ENCODE measurements around the gene TMEM218.

Gene TMEM218

GRCh38 chr11:125070699-125071254 is 40.6 kb downstream of the TMEM218 start:
- no peak for TF ChIP-seq YY1 (IDR thresholded peaks at IDR 0.05; ENCODE audit: insufficient read depth, insufficient read length)
- no peak for TF ChIP-seq ZNF274 (IDR thresholded peaks at IDR 0.05; ENCODE audit: low read depth, low read length)
- no peak for TF ChIP-seq SUZ12 (IDR thresholded peaks at IDR 0.05; ENCODE audit: extremely low read depth, insufficient read depth, insufficient read length)
- DNase-seq (ENCODE audit: low read depth, low spot score) = no peak
- Histone ChIP-seq H3K9ac (ENCODE audit: insufficient read length, low read depth) (no peak overlapping the region), H3K4me1 (ENCODE audit: insufficient read depth, insufficient read length) (peaks cover 9% of the 10 kb centered on the region), H3K9me3 (ENCODE audit: insufficient read depth, low read length) (no peaks in the 10 kb centered on the region), H3K36me3 (ENCODE audit: insufficient read depth, insufficient read length, low read length) (no peaks in the 10 kb centered on the region), H3K4me3 (ENCODE audit: insufficient read length, low read depth) (no peak overlapping the region), H3K27me3 (ENCODE audit: insufficient read depth, insufficient read length) (peaks cover 5% of the 10 kb centered on the region)

DNA sequence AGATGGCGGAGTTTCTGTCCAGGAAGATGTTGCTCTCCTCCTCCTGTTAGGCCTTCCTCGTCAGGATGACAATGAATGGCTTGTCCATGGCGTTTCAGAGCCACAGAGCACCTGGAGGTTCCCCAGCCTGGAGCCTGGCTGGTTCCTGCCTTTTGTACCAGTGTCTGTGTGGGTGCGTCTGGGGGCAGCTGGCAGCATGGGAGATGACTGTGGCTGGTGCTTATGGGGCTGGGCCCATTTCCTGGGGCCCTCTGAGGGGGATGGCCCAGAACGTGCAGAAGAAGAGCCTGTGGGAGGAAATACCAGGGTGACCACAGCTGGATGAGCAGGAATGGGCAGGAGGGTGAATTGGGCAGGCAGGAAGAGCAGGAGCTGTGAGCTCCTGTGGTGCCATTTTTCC is 41.6 kb downstream of the TMEM218 start:
- H3K9ac ChIP-seq (ENCODE audit: insufficient read length, low read depth) = no peak overlapping the region
- H3K4me3 ChIP-seq (ENCODE audit: insufficient read length, low read depth) = no peak overlapping the region
- peaks cover 10% of the 10 kb centered on the region for H3K27me3 ChIP-seq (ENCODE audit: insufficient read depth, insufficient read length)
- H3K4me1 ChIP-seq (ENCODE audit: insufficient read depth, insufficient read length) = peaks cover 5% of the 10 kb centered on the region
- no peak for DNase-seq (ENCODE audit: low read depth, low spot score)
- H3K9me3 ChIP-seq (ENCODE audit: insufficient read depth, low read length) = no peaks in the 10 kb centered on the region
- H3K36me3 ChIP-seq (ENCODE audit: insufficient read depth, insufficient read length, low read length) = no peaks in the 10 kb centered on the region
- TF ChIP-seq ZNF274 (IDR thresholded peaks at IDR 0.05; ENCODE audit: low read depth, low read length) (no peak), SUZ12 (IDR thresholded peaks at IDR 0.05; ENCODE audit: extremely low read depth, insufficient read depth, insufficient read length) (no peak), YY1 (IDR thresholded peaks at IDR 0.05; ENCODE audit: insufficient read depth, insufficient read length) (no peak)

DNA sequence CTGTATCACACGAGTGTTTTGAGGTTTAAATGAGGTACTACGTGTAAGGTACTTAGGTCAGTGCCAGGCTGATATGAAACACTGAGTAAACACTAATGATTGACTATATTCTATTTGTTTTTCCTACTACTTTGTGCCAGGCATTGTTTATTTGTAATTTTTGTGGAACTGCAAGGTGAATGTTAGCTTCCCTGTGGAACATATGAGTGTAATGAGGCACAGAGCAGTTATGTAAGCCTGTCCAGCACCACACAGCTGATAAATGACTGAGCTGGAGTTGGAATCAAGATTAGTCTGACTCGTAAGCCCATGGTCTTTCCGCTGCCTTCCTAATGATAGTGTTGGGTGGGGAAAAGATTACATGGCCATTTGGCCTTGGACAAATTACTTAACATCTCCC is 42.4 kb downstream of the TMEM218 start:
- Histone ChIP-seq H3K4me3 (ENCODE audit: insufficient read length, low read depth) (no peak overlapping the region), H3K4me1 (ENCODE audit: insufficient read depth, insufficient read length) (peaks cover 5% of the 10 kb centered on the region), H3K9me3 (ENCODE audit: insufficient read depth, low read length) (no peaks in the 10 kb centered on the region), H3K36me3 (ENCODE audit: insufficient read depth, insufficient read length, low read length) (no peaks in the 10 kb centered on the region), H3K27me3 (ENCODE audit: insufficient read depth, insufficient read length) (peaks cover 17% of the 10 kb centered on the region), H3K9ac (ENCODE audit: insufficient read length, low read depth) (no peak overlapping the region)
- DNase-seq (ENCODE audit: low read depth, low spot score) = no peak
- TF ChIP-seq YY1 (IDR thresholded peaks at IDR 0.05; ENCODE audit: insufficient read depth, insufficient read length) (no peak), SUZ12 (IDR thresholded peaks at IDR 0.05; ENCODE audit: extremely low read depth, insufficient read depth, insufficient read length) (no peak), ZNF274 (IDR thresholded peaks at IDR 0.05; ENCODE audit: low read depth, low read length) (no peak)

DNA sequence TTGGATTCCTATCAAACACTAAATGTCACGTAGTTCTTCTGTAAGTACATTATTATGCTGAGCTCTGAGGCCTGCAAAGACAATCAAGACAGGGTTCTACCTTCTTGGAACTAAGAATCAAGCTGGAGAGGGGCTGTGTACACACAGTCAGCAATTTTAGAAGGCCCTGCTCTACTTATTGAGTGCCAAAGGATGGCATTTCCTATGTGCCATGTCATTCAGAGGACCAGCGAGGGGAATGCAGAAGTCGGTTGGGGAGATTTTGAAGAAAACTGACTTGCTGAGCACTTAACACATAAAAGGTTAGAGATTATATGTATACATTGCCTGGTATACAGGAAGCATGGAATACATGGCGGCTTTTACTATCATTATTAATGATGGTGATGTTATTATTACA is 43.1 kb downstream of the TMEM218 start:
- TF ChIP-seq SUZ12 (IDR thresholded peaks at IDR 0.05; ENCODE audit: extremely low read depth, insufficient read depth, insufficient read length) (no peak), ZNF274 (IDR thresholded peaks at IDR 0.05; ENCODE audit: low read depth, low read length) (no peak), YY1 (IDR thresholded peaks at IDR 0.05; ENCODE audit: insufficient read depth, insufficient read length) (no peak)
- no peak for DNase-seq (ENCODE audit: low read depth, low spot score)
- Histone ChIP-seq H3K27me3 (ENCODE audit: insufficient read depth, insufficient read length) (peaks cover 23% of the 10 kb centered on the region), H3K9me3 (ENCODE audit: insufficient read depth, low read length) (no peaks in the 10 kb centered on the region), H3K36me3 (ENCODE audit: insufficient read depth, insufficient read length, low read length) (no peaks in the 10 kb centered on the region), H3K4me1 (ENCODE audit: insufficient read depth, insufficient read length) (peaks cover 5% of the 10 kb centered on the region), H3K4me3 (ENCODE audit: insufficient read length, low read depth) (no peak overlapping the region), H3K9ac (ENCODE audit: insufficient read length, low read depth) (no peak overlapping the region)

DNA sequence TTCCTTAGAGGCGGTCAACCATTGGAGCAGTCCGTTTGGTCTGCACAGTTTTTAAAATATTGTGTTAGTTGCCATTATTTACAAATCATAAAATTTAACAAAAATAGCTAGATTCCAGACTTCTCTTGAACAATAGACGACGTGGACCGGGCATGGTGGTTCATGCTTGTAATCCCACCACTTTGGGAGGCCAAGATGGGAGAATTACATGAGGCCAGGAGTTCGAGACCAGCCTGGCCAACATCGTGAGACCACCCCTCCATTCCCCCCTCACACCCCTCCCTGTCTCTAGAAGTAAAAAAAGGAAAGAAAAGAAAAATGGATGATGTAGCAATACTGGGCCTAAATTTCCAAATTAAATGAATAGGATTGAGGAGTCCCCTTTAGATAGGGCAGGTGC is 47.4 kb downstream of the TMEM218 start:
- Histone ChIP-seq H3K36me3 (ENCODE audit: insufficient read depth, insufficient read length, low read length) (no peaks in the 10 kb centered on the region), H3K9ac (ENCODE audit: insufficient read length, low read depth) (peak overlapping the region; percentile 77), H3K4me1 (ENCODE audit: insufficient read depth, insufficient read length) (no peaks in the 10 kb centered on the region), H3K4me3 (ENCODE audit: insufficient read length, low read depth) (peak overlapping the region; percentile 53), H3K9me3 (ENCODE audit: insufficient read depth, low read length) (no peaks in the 10 kb centered on the region), H3K27me3 (ENCODE audit: insufficient read depth, insufficient read length) (peaks cover 43% of the 10 kb centered on the region)
- no peak for TF ChIP-seq SUZ12 (IDR thresholded peaks at IDR 0.05; ENCODE audit: extremely low read depth, insufficient read depth, insufficient read length)
- TF ChIP-seq ZNF274 (IDR thresholded peaks at IDR 0.05; ENCODE audit: low read depth, low read length) = no peak
- TF ChIP-seq YY1 (IDR thresholded peaks at IDR 0.05; ENCODE audit: insufficient read depth, insufficient read length) = no peak
- DNase-seq (ENCODE audit: low read depth, low spot score) = no peak

DNA sequence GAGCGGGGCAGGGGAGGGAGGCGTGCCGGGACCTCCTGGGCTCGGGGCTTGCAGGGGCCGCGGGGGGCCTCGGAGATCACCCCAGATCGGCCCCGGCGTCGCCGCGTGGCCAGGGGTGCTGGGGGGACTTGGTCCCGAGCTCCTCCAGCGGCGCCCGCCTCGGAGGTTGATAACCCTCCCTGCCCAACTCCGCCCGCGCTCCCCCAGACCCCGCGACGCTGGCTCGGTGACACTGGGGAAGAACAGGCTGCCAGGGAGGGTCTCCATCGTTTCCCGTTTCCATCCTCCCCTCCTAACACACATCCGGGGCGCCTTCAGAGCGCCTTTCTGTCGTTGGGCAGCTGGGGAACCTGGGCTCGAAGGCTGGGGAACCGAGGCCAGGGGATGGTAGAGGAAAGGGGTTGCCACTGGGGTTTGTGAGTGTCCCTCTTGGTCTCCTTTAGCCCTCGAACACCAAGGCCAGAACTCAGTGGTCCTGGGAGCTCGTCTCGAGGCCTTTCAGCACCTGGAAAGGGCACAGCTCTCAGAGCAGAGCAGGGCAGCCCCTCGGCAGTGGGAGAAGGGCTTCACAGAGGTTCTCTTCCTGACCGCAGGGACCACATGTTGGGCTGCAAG is 47.9 kb downstream of the TMEM218 start:
- no peak for TF ChIP-seq ZNF274 (IDR thresholded peaks at IDR 0.05; ENCODE audit: low read depth, low read length)
- Histone ChIP-seq H3K27me3 (ENCODE audit: insufficient read depth, insufficient read length) (peaks cover 43% of the 10 kb centered on the region), H3K4me3 (ENCODE audit: insufficient read length, low read depth) (peak overlapping the region; percentile 53), H3K36me3 (ENCODE audit: insufficient read depth, insufficient read length, low read length) (no peaks in the 10 kb centered on the region), H3K9ac (ENCODE audit: insufficient read length, low read depth) (peak overlapping the region; percentile 77), H3K4me1 (ENCODE audit: insufficient read depth, insufficient read length) (no peaks in the 10 kb centered on the region), H3K9me3 (ENCODE audit: insufficient read depth, low read length) (no peaks in the 10 kb centered on the region)
- DNase-seq (ENCODE audit: low read depth, low spot score) = peak; percentile 13

DNA sequence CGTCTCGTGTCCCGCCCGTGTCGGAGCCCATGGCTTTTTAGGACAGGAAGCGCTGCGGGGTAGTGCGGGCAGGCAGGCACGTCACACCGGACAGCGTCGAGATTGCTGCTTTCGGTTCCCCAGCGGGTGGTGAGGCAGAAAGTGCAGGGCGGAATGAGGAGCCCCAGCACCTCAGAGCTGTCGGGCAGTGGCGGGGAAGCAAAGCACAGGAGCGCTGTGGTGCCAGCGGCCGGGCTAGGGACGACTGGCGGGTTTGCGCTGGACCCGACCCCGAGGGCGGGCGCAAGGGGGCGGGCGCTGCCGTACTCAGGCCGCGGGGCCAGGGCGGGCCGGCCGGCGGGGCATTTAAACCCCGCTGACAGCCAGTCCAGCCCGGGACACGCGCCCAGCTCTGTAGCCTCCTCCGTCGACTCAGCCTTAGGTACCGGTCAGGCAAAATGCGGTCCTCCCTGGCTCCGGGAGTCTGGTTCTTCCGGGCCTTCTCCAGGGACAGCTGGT is 48.4 kb downstream of the TMEM218 start, which contains the start of gene SLC37A2:
SLC37A2 (plus strand) TSS at position 375 of the 498 bp plus-strand sequence; CDS start at position 438, 63 bp downstream.
- Histone ChIP-seq H3K4me3 (ENCODE audit: insufficient read length, low read depth) (peak within 1 kb of the TSS; percentile 53), H3K4me1 (ENCODE audit: insufficient read depth, insufficient read length) (no peaks in the 10 kb centered on the region), H3K9ac (ENCODE audit: insufficient read length, low read depth) (peak within 1 kb of the TSS; percentile 77), H3K36me3 (ENCODE audit: insufficient read depth, insufficient read length, low read length) (no peaks in the 10 kb centered on the region), H3K9me3 (ENCODE audit: insufficient read depth, low read length) (no peaks in the 10 kb centered on the region), H3K27me3 (ENCODE audit: insufficient read depth, insufficient read length) (peaks cover 43% of the 10 kb centered on the region)
- TF ChIP-seq YY1 (IDR thresholded peaks at IDR 0.05; ENCODE audit: insufficient read depth, insufficient read length) (no peak), SUZ12 (IDR thresholded peaks at IDR 0.05; ENCODE audit: extremely low read depth, insufficient read depth, insufficient read length) (no peak)
- peak; percentile 36 for DNase-seq (ENCODE audit: low read depth, low spot score)

Measured in NT2/D1 (cell line).